OCI-LY3 (cell line): ENCODE measurements around the gene CSTA.

Experiments
- H2AFZ ChIP-seq: fragments of 200-600, 300-600 bp; shearing (Covaris generic); 2 replicates; pipeline ENCODE4 v1.6.0; 2014; ENCODE audit warnings: antibody characterized with exemption, low read depth, low read length
- H3K27ac ChIP-seq: fragments of 200-600, 300-600 bp; sonication (generic); 2 replicates; pipeline ENCODE4 v1.5.1; 2014; ENCODE audit warnings: mild to moderate bottlenecking, low read length, moderate library complexity, mixed read lengths
- H3K27me3 ChIP-seq: fragments of 200-600, 300-600 bp; sonication (generic); 2 replicates; pipeline ENCODE4 v1.6.1; 2014; ENCODE audit warnings: low read depth, low read length, mixed read lengths
- H3K36me3 ChIP-seq: fragments of 200-600, 300-600 bp; sonication (generic); replicated peaks from 2 replicates; pipeline ENCODE3; 2014; ENCODE audit warnings: low read depth, low read length, mixed read lengths
- H3K4me1 ChIP-seq: fragments of 300-600, 200-600 bp; sonication (generic); 2 replicates; pipeline ENCODE4 v1.6.1; 2014; ENCODE audit warnings: low read length, mixed read lengths
- H3K4me2 ChIP-seq: fragments of 200-600, 300-600 bp; sonication (generic); 2 replicates; pipeline ENCODE4 v1.6.1; 2014; ENCODE audit warnings: low read length, mixed read lengths
- H3K4me3 ChIP-seq: fragments of 300-600, 200-600 bp; sonication (generic); 2 replicates; pipeline ENCODE4 v1.5.1; 2014; ENCODE audit warnings: antibody characterized with exemption, mild to moderate bottlenecking, low read length, moderate library complexity
- H3K79me2 ChIP-seq: fragments of 300-600, 200-600 bp; shearing (Covaris generic); 2 replicates; pipeline ENCODE4 v1.6.1; 2014; ENCODE audit warnings: mild to moderate bottlenecking, low read length, mixed read lengths
- H3K9ac ChIP-seq: fragments of 300-600, 200-600 bp; shearing (Covaris generic); 2 replicates; pipeline ENCODE4 v1.6.0; 2014; ENCODE audit warnings: mild to moderate bottlenecking, low read length, moderate library complexity
- H3K9me3 ChIP-seq: fragments of 200-600, 300-600 bp; shearing (Covaris generic); 2 replicates; pipeline ENCODE4 v1.6.1; 2014; ENCODE audit warnings: low read length, mixed read lengths; ENCODE audit not compliant: insufficient read depth
- H4K20me1 ChIP-seq: fragments of 200-600, 300-600 bp; sonication (generic); 2 replicates; pipeline ENCODE4 v1.6.1; 2016; ENCODE audit warnings: low read length, mixed read lengths; ENCODE audit not compliant: insufficient read depth
- EZH2phosphoT487 ChIP-seq: fragments of 200-600 bp; shearing (Covaris generic); IDR thresholded peaks from 2 replicates; pipeline ENCODE4 v1.6.1; 2018; ENCODE audit warnings: antibody characterized with exemption, mixed run types, low read depth
- TF ChIP-seq, protein P1 (sequence below): fragments of 200-600, 300-600 bp; sonication (generic); IDR thresholded peaks from 2 replicates; pipeline ENCODE4 v1.5.1; 2014; ENCODE audit warnings: antibody characterized with exemption, low read length, low read depth

Gene CSTA

DNA sequence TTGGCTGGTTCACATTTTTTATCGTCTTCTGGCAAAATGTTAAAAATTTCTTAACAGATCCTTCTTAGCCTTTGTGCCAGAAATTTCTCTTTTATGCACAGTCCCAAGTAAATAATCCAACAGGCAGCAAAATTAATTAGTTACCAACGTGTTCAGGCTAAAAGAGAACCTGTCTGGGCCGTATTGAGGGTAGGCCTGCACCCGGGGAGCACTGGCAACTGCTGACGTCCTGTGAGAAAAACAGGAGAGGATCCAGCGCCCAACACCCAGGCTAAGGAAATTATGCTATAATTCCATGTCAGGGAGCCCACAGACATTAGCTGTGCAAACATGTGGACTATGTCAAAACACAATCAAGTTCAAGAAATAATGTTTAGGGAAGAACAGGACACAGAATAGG is 30.7 kb upstream of the CSTA start:
- H3K27me3 ChIP-seq = no peaks in the 10 kb centered on the region
- no peaks in the 10 kb centered on the region for H3K36me3 ChIP-seq
- H2AFZ ChIP-seq = no peak overlapping the region
- H3K9ac ChIP-seq = no peak overlapping the region
- H3K4me1 ChIP-seq = peaks cover 32% of the 10 kb centered on the region
- H3K9me3 ChIP-seq = no peaks in the 10 kb centered on the region
- no peak overlapping the region for H3K27ac ChIP-seq
- H3K4me3 ChIP-seq = no peak overlapping the region
- H4K20me1 ChIP-seq = no peaks in the 10 kb centered on the region
- no peak overlapping the region for H3K4me2 ChIP-seq
- H3K79me2 ChIP-seq = no peaks in the 10 kb centered on the region
- TF ChIP-seq EZH2phosphoT487 = no peak
- TF ChIP-seq, protein P1, sequence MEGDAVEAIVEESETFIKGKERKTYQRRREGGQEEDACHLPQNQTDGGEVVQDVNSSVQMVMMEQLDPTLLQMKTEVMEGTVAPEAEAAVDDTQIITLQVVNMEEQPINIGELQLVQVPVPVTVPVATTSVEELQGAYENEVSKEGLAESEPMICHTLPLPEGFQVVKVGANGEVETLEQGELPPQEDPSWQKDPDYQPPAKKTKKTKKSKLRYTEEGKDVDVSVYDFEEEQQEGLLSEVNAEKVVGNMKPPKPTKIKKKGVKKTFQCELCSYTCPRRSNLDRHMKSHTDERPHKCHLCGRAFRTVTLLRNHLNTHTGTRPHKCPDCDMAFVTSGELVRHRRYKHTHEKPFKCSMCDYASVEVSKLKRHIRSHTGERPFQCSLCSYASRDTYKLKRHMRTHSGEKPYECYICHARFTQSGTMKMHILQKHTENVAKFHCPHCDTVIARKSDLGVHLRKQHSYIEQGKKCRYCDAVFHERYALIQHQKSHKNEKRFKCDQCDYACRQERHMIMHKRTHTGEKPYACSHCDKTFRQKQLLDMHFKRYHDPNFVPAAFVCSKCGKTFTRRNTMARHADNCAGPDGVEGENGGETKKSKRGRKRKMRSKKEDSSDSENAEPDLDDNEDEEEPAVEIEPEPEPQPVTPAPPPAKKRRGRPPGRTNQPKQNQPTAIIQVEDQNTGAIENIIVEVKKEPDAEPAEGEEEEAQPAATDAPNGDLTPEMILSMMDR = no peak

DNA sequence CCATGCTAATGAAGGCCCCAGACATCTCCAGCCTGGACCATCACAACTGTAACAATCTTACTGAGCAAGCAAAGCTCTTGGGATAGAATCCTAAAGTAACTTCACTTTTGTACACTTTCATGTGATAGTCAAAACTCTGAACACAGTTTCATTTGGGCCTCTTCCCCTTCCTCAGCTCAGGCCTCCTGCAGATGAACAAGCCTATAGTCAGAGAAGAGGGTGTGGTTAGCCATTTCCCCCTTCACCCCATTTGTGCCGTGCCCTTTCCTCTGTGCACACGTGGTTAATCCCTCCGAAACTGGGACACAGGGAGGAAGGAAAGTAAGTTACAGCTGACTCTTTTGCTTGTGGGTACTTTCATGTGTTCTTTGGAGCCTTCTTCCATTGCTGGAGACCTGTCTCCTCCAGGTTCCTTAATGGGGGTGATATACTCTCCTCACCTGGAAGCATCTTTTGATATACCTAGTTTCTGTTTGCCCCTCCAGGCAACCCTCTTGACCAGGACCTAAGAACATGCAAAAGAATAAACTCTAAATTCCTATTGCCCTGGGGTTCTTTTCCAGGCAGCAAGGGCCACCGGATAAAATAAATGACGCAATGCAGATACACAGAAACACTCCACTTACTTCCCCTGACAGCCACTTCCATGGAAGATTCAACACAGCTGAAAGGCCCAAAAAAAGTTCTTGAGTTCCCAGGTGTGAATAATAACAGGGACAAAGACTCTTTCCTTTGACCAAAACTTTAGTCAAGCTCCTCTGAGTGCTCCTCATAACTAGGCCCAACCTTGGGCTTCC is 29.6 kb upstream of the CSTA start:
- Histone ChIP-seq H4K20me1 (no peaks in the 10 kb centered on the region), H3K9me3 (no peaks in the 10 kb centered on the region), H3K79me2 (no peaks in the 10 kb centered on the region), H3K4me1 (peaks cover 40% of the 10 kb centered on the region), H2AFZ (peak overlapping the region; percentile 94), H3K4me3 (no peak overlapping the region), H3K36me3 (no peaks in the 10 kb centered on the region), H3K9ac (no peak overlapping the region), H3K4me2 (peak overlapping the region; percentile 38), H3K27ac (no peak overlapping the region; the same call in 1 of the 2 replicates), H3K27me3 (no peaks in the 10 kb centered on the region)
- no peak for TF ChIP-seq EZH2phosphoT487
- TF ChIP-seq, protein P1 = no peak

DNA sequence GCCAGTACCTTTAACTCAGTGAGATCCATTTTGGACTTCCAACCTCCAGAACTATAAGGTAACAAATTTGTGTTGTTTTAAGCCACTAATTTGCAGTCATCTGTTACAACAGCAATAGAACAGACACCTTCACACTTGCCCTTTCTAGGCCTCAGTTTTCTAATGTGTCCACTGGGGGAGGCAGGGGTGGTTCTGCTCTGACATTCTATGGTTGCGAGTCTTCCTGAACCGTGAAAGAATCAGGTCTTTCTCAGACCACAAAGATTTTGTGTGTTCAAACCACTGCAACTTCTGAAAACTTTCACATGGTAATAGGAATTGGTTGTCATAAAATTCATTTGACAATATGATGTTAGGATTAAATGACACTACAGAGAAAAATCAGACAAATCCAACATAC is 26.8 kb upstream of the CSTA start:
- H3K9ac ChIP-seq = no peak overlapping the region
- H2AFZ ChIP-seq = 0 out of 2 replicates have a peak overlapping the region, but pooled peaks have one; percentile 29
- H3K36me3 ChIP-seq = no peaks in the 10 kb centered on the region
- no peaks in the 10 kb centered on the region for H3K9me3 ChIP-seq
- H3K27ac ChIP-seq = 0 out of 2 replicates have a peak overlapping the region, but pooled peaks have one; percentile 54
- peaks cover 53% of the 10 kb centered on the region for H3K4me1 ChIP-seq
- peak overlapping the region; percentile 46 for H3K4me2 ChIP-seq
- no peak for TF ChIP-seq EZH2phosphoT487
- TF ChIP-seq, protein P1 = no peak
- H3K27me3 ChIP-seq = no peaks in the 10 kb centered on the region
- no peak overlapping the region for H3K4me3 ChIP-seq
- no peaks in the 10 kb centered on the region for H4K20me1 ChIP-seq
- no peaks in the 10 kb centered on the region for H3K79me2 ChIP-seq

DNA sequence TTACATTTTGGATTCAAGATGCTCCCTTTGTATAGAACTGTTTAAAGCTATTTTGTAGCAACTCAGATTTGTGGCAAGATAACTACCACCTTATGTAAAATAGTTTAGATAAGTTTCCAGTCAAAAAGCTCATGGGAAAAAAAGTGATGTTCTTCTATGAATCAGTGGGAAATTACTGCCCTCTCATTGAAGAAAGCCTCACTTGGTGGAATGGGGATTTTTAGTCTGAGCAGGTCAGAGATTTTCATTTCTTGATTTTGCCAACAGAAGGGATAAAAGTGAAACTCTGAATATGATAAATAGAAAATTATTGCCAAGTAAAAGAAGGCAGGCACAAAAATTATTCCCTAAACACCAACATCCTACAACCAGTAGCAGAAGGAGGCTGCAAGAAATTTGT is 25.8 kb upstream of the CSTA start:
- no peak for TF ChIP-seq EZH2phosphoT487
- TF ChIP-seq, protein P1 = no peak
- H3K4me1 ChIP-seq = peaks cover 51% of the 10 kb centered on the region
- no peaks in the 10 kb centered on the region for H3K9me3 ChIP-seq

More for the DNA sequence above, 25.8 kb upstream of the CSTA start:
- H3K4me3 ChIP-seq = peak overlapping the region; percentile 6; the same call in 1 of the 2 replicates
- H3K4me2 ChIP-seq = peak overlapping the region; percentile 46
- no peak overlapping the region for H3K9ac ChIP-seq
- H3K79me2 ChIP-seq = no peaks in the 10 kb centered on the region
- H3K27me3 ChIP-seq = no peaks in the 10 kb centered on the region
- peak overlapping the region; percentile 54 for H3K27ac ChIP-seq
- H2AFZ ChIP-seq = no peak overlapping the region
- no peaks in the 10 kb centered on the region for H3K36me3 ChIP-seq
- no peaks in the 10 kb centered on the region for H4K20me1 ChIP-seq
